Peyer's patch (tissue), 4 donors: ENCODE data around the gene FBXL19.

ENCODE experiments used
- POLR2A ChIP-seq, 2 donors: fragments of 450-650 bp; IDR thresholded peaks; one replicate each; pipeline ENCODE4 v1.5.1; 2017; ENCODE audit warnings: antibody characterized with exemption in 2 of 2, mild to moderate bottlenecking in 2 of 2, moderate library complexity in 2 of 2
- TF ChIP-seq, protein P1 (sequence below), 6 experiments: fragments of 450-650 bp in 4 of 6; fragments of 200-600 bp in 2 of 6; sonication (generic) in 1 of 6; IDR thresholded peaks; one replicate each; pipeline ENCODE4 v1.5.1; 2017 to 2019; ENCODE audit warnings: antibody characterized with exemption in 6 of 6, mild to moderate bottlenecking in 3 of 6, moderate library complexity in 1 of 6

DNA sequence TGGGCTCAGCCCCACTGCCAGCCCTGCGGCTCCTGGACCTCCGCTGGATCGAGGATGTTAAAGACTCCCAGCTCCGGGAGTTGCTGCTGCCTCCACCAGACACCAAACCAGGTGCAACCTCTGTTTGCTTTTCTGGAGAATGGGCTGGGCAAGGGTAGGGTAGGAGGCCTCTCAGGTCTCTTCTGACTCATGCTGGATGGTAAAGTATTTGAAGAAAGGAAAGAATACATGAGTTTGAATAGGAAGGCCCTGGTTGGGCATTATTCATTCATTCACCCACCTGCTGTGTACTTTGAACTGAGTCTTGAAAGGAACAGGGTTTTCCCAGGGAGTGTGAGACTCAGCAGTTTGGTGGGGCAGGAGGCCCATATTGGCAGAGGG, 19.0 kb downstream of the FBXL19 start:
- no peak for TF ChIP-seq POLR2A (IDR thresholded peaks at IDR 0.05)
- TF ChIP-seq, protein P1, sequence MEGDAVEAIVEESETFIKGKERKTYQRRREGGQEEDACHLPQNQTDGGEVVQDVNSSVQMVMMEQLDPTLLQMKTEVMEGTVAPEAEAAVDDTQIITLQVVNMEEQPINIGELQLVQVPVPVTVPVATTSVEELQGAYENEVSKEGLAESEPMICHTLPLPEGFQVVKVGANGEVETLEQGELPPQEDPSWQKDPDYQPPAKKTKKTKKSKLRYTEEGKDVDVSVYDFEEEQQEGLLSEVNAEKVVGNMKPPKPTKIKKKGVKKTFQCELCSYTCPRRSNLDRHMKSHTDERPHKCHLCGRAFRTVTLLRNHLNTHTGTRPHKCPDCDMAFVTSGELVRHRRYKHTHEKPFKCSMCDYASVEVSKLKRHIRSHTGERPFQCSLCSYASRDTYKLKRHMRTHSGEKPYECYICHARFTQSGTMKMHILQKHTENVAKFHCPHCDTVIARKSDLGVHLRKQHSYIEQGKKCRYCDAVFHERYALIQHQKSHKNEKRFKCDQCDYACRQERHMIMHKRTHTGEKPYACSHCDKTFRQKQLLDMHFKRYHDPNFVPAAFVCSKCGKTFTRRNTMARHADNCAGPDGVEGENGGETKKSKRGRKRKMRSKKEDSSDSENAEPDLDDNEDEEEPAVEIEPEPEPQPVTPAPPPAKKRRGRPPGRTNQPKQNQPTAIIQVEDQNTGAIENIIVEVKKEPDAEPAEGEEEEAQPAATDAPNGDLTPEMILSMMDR (IDR thresholded peaks at IDR 0.05) = no peak
